H1 (cell line): ENCODE data around the gene XRCC6. TPM values are rescaled to one million over a fixed set of nuclear protein-coding genes. Genes with fewer than 3 reads are reported as not detected.

ENCODE experiments used
- ASH2L ChIP-seq: fragments of 200-600, 300-600 bp; sonication (generic); IDR thresholded peaks from one replicate; pipeline ENCODE4 v1.7.1; 2017; ENCODE audit warnings: low read length
- ATF2 ChIP-seq: IDR thresholded peaks from 2 replicates; pipeline ENCODE4 v1.6.1; 2012; ENCODE audit warnings: low read length, inconsistent platforms
- BACH1 ChIP-seq: IDR thresholded peaks from 2 replicates; pipeline ENCODE4 v1.6.1; 2012; ENCODE audit warnings: low read length, improper control_type of control experiment
- BRCA1 ChIP-seq: IDR thresholded peaks from 2 replicates; pipeline ENCODE4 v1.6.1; 2012; ENCODE audit warnings: low read depth, low read length, improper control_type of control experiment
- CEBPB ChIP-seq: IDR thresholded peaks from 2 replicates; pipeline ENCODE4 v1.6.1; 2012; ENCODE audit warnings: low read depth, low read length
- CHD2 ChIP-seq: IDR thresholded peaks from 2 replicates; pipeline ENCODE4 v1.6.1; 2012; ENCODE audit warnings: low read length, improper control_type of control experiment
- EGR1 ChIP-seq: IDR thresholded peaks from 2 replicates; pipeline ENCODE4 v1.6.1; 2011; ENCODE audit warnings: low read depth, low read length, borderline replicate concordance
- EP300 ChIP-seq, 2 experiments: IDR thresholded peaks; 1 replicate in 1 of 2; 2 replicates in 1 of 2; pipeline ENCODE4 v1.6.1; 2011 to 2012; ENCODE audit warnings: low read depth in 2 of 2, low read length in 2 of 2, mild to moderate bottlenecking in 2 of 2, borderline replicate concordance in 1 of 2, inconsistent platforms in 1 of 2, moderate library complexity in 1 of 2
- GABPA ChIP-seq: IDR thresholded peaks from 2 replicates; pipeline ENCODE4 v1.6.1; 2011; ENCODE audit warnings: mild to moderate bottlenecking, low read length, moderate library complexity, borderline replicate concordance; ENCODE audit not compliant: insufficient read depth
- GTF2F1 ChIP-seq: IDR thresholded peaks from 2 replicates; pipeline ENCODE4 v1.6.1; 2012; ENCODE audit warnings: low read depth, low read length, improper control_type of control experiment, borderline replicate concordance
- JUND ChIP-seq: IDR thresholded peaks from 2 replicates; pipeline ENCODE4 v1.6.1; 2011; ENCODE audit warnings: mild to moderate bottlenecking, improper control_type of control experiment, low read length
- NANOG ChIP-seq: IDR thresholded peaks from 2 replicates; pipeline ENCODE4 v1.6.1; 2011; ENCODE audit warnings: low read length, low read depth, mild to moderate bottlenecking, inconsistent platforms; ENCODE audit not compliant: insufficient read depth, poor library complexity, severe bottlenecking
- NRF1 ChIP-seq: IDR thresholded peaks from 2 replicates; pipeline ENCODE4 v1.6.1; 2011; ENCODE audit warnings: mild to moderate bottlenecking, low read depth, low read length, improper control_type of control experiment
- POLR2A ChIP-seq, 2 experiments: IDR thresholded peaks; 1 replicate in 1 of 2; 2 replicates in 1 of 2; pipeline ENCODE4 v1.6.1; 2011; ENCODE audit warnings: low read depth in 2 of 2, low read length in 2 of 2, mild to moderate bottlenecking in 2 of 2; ENCODE audit errors: control extremely low read depth in 1 of 2
- POLR2AphosphoS5 ChIP-seq: IDR thresholded peaks from 2 replicates; pipeline ENCODE4 v1.6.1; 2011; ENCODE audit warnings: low read depth, low read length
- RFX5 ChIP-seq: IDR thresholded peaks from 2 replicates; pipeline ENCODE4 v1.6.1; 2011; ENCODE audit warnings: low read depth, low read length, improper control_type of control experiment, borderline replicate concordance
- RNF2 ChIP-seq: fragments of 200-900, 300-1000 bp; sonication (generic); IDR thresholded peaks from 2 replicates; pipeline ENCODE4 v1.7.1; 2016; ENCODE audit warnings: borderline replicate concordance, low read depth, mild to moderate bottlenecking, antibody characterized with exemption, low read length; ENCODE audit not compliant: poor library complexity, severe bottlenecking; ENCODE audit errors: missing control alignments
- SIN3A ChIP-seq, 2 experiments: IDR thresholded peaks in 1 of 2; conservative IDR thresholded peaks in 1 of 2; 2 replicates each; pipeline ENCODE4 v1.6.1; 2011 to 2012; ENCODE audit warnings: low read length in 2 of 2, improper control_type of control experiment in 1 of 2, low read depth in 1 of 2, mild to moderate bottlenecking in 1 of 2
- SP1 ChIP-seq: IDR thresholded peaks from 2 replicates; pipeline ENCODE4 v1.6.1; 2011; ENCODE audit warnings: low read depth, low read length
- TAF7 ChIP-seq: optimal IDR thresholded peaks from 2 replicates; pipeline ENCODE3; 2011; ENCODE audit warnings: low read depth, mild to moderate bottlenecking, inconsistent platforms, low read length, moderate library complexity, borderline replicate concordance
- TEAD4 ChIP-seq: IDR thresholded peaks from 2 replicates; pipeline ENCODE4 v1.6.1; 2012; ENCODE audit warnings: low read depth, low read length, inconsistent platforms, mixed read lengths
- ZNF274 ChIP-seq: IDR thresholded peaks from 2 replicates; pipeline ENCODE4 v1.7.0; 2012; ENCODE audit warnings: low read length, borderline replicate concordance; ENCODE audit errors: extremely low read depth
- polyA plus RNA-seq, 7 experiments: library from polyadenylated mRNA; depleted of rRNA in 3 of 7; stranded (reverse) in 5 of 7; unstranded in 2 of 7; fragments of >200 nt in 5 of 7; fragments of 200-250 nt in 2 of 7; gene quantifications; 1 replicate in 5 of 7; 2 replicates in 1 of 7; 4 replicates in 1 of 7; pipeline versions ENCODE4 v1.2.1 to v1.2.3, GENCODE V29; 2011 to 2013; ENCODE audit warnings: missing spikeins in 2 of 7, mixed read lengths in 2 of 7
- total RNA-seq: library from RNA; stranded (reverse); fragmentation: NEBNext Ultra II Directional; extraction: Animal tissue kit (Norgen Biotek cat#: 25700); gene quantifications from 2 replicates; pipeline ENCODE4 v1.2.1, GENCODE V29; 2021

XRCC6 gene
- total and polyA plus RNA-seq, 2 of the 8 experiments (the other 6 are each of a cell fraction or from before 2014, with no cell fraction given) = 150 to 490 TPM

DNA sequence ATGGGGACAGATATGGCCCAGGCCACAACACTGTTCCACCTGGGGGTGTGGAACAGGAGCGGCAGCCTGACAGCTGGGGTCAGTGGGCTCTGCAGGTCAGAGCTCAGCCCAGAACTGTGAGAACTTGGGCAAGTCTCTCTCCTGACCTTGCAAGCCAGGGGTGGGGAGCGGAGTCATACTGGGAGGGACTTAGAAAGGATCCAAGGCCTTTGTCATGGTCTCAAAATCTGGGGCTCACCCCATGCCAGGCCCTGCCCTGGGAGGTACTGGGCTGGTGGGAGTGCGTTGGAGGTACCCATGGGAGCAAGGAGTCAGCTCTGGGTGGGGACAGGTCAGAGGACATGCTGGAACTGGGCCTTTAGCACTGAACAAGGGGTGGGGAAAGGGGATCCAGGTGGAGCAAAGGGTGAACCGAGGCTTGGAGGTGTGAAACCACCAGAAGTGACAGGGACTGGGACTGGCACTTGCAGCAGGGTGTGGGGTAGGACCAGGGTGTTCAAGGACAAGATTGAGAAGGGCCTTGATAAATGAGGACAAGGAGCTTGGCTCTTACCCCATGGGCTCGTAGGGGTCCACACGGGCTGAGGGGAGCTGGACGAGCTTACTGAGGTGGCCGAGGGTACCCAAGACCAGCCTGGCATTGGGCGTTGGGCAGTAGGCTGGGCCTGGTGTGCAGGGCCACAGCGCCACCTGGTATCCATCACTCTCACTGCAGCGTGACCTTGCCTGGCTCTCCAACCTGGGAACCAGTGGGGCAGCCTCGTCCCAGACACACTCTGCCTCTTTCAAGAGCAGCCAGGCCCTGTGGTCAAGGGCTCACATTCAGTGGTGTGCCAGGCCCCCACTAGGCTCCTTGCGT lies 24.1 kb upstream of the XRCC6 start (continued):
- TF ChIP-seq NRF1 = no peak
- peak; percentile 67; the same call in 1 of the 2 replicates for TF ChIP-seq GABPA
- TF ChIP-seq SIN3A (conservative IDR thresholded peaks at IDR 0.05 in 1 of 2, IDR thresholded peaks at IDR 0.05 in 1 of 2; ENCODE audit: low read depth in 1 of 2, low read length in 2 of 2) = no peak
- no peak for TF ChIP-seq ZNF274
- no peak for TF ChIP-seq EGR1
- peak; percentile 42; the same call in 1 of the 2 replicates for TF ChIP-seq TEAD4
- TF ChIP-seq POLR2AphosphoS5 = peak; percentile 52; the same call in 1 of the 2 replicates
- TF ChIP-seq TAF7 = no peak
- no peak for TF ChIP-seq GTF2F1
- TF ChIP-seq BRCA1 = no peak
- TF ChIP-seq ASH2L = no peak
- TF ChIP-seq BACH1 = no peak
- no peak for TF ChIP-seq RFX5
- no peak for TF ChIP-seq ATF2
- no peak for TF ChIP-seq CEBPB
- TF ChIP-seq EP300 (IDR thresholded peaks at IDR 0.05; ENCODE audit: borderline replicate concordance in 1 of 2, low read depth in 2 of 2, low read length in 2 of 2) = no peak
- 0 out of 2 replicates have a peak, but pooled peaks have one; percentile 23 for TF ChIP-seq JUND
- no peak for TF ChIP-seq SP1
- TF ChIP-seq RNF2 = no peak
- no peak for TF ChIP-seq CHD2
- TF ChIP-seq NANOG = no peak
- TF ChIP-seq POLR2A (IDR thresholded peaks at IDR 0.05; ENCODE audit: control extremely low read depth in 1 of 2, low read depth in 2 of 2, low read length in 2 of 2) = no peak; a peak in 1 of 3 replicates
